ENCODE results near the gene CALCR.
A peak's percentile ranks its signal among the peaks of the same experiment; 100 is the strongest.

The CALCR gene

DNA sequence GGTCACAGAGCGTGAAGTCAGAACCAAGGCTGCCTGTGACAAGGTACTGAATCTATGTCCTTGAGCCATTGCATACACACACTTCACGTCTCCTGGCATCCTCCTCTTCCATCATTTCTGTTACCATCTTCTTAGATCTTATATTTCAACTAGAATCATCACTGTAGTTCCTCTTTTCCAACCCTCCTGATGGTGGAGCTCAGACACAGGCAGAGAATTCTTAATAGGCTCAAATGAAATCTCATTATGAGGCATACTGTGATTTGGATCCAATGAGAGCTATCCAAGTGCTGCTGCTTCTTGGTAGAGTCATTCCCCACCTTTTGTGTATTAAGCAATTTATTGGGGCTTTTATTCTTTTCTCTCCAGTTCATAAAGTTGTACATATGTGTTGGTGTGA is 113.2 kb downstream of the CALCR start:
- no peak for DNase-seq (ENCODE audit: extremely low read depth in 1 of 2, low read depth in 1 of 2)

DNA sequence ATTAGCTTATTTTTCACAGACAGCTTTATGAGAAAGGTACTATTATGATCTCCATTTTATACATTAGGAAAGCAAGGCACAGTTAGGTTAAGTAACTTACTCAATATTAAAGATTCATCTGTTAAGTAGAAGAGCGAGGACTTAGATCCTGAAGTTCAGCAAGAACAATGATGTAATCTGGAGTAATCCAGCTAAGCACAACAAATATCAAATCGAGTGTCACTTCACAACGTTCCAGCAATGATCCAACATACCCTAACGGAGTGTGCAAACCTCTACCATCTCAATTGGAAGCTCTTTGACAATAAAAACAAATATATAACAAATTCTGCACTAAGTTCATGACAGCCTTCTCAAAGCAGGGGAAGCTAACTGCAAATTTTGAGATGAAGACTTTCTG is 121.3 kb downstream of the CALCR start:
- no peak for DNase-seq (ENCODE audit: extremely low read depth in 1 of 2, low read depth in 1 of 2)

DNA sequence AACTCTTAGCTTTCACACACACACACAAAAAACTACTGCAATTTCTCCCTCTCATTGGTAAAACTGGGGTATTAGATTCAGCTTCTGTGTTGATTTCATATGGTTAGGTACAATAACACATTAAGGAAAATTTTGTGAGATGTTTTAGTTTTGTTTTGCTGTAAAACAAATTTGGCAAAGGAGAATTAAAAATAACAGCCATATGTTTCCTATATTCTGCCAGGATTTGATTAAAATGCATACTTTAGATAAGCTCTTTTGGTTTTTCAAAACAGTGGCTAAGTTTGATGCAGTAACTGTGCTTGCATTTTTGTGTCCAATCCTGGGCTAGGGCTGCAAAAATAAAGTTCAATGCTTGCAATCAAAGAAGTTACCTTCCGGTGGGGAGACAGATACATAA is 126.3 kb downstream of the CALCR start:
- no peak for DNase-seq (ENCODE audit: extremely low read depth in 1 of 2, low read depth in 1 of 2)

DNA sequence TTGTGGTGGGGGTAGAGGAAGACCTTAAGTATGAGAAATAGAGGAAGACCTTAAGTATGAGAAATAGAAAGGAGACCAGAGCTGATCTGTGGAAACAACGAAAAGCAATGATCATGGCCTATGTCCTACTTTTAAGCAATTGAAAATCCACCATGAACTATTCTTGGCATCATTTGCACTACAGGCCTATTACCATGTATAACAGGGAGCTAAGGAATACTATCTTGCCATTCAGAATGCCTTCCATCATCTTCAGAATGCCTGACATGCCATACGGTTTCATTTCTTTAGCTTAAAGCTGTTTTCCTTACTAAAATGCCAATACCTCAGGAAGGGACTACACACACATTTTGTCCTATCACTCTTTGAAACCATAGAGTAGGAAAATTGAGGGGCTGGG is 127.0 kb downstream of the CALCR start:
- DNase-seq (ENCODE audit: extremely low read depth in 1 of 2, low read depth in 1 of 2) = no peak

DNA sequence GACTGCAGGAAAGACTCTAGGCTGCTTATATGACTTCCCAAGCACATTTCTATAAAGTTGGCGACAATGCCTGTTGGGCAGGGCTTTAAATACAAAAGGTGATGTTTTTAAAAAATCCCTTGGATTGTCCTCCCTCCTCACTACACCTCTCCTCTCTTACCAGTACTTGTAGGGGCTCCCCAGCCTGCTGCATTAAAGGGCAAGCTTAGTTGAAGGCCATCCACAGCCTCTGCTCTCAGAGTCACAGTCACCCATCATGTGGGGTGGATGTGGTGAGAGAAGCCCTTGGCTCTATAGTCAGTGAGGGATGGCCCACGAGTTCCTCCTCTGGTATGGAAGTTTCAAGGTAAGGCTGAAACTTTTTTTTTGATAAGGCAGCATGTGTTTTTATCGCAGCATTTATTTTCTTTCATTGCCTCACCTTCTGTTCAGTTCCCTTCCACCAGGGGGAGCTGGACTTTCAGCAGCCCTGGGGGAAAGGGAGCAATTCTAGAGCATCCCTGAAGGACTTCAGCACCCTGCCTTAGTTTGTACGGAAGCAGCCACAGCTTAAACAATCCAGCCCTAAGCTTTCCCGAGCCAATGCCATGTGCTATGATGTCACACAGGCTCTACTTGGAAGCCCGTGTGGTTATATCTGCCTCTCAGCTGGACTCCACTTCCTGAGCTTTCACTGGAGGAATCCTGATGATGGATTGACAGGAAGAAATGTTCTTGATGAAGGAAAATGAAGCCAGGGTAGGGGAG is 131.9 kb downstream of the CALCR start:
- DNase-seq (ENCODE audit: extremely low read depth in 1 of 2, low read depth in 1 of 2) = peak in 1 of 2 donors; percentile 1

DNA sequence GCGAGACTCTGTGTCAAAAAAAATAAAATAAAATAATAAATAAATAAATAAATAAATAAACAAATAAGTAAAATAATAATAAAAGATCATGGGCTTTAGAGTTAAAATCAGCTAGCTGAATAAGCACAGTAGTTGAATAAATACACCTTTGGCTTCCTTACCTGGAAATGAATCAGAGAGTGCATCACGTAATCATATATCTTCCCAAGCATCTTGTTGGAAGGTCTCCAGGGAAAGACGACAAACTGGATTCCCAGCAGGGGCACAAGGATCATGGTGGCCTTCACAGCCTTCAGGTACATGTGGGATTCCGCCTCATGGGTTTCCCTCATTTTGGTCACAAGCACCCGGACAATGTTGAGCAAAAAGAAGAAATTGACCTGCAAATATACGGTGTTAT is 138.7 kb downstream of the CALCR start:
- no peak for DNase-seq (ENCODE audit: extremely low read depth in 1 of 2, low read depth in 1 of 2)

DNA sequence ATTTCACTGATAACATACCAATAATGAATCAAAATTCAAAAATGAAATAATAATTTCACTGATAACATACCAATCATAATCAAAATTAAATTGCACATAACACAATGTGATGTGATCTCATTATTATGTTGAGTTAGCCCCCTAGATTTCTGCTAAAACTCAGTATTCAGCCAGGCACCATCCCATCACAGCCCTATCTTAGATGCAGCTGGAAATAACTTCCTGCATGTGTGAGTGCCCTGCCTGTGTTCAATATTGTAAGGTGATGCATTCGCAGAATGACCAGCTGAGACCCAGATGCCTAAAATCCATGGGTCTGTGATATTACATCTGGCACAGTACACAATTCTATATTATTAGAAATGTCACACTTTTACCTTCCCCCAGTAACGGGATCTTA is 142.4 kb downstream of the CALCR start:
- no peak for DNase-seq (ENCODE audit: extremely low read depth in 1 of 2, low read depth in 1 of 2)

DNA sequence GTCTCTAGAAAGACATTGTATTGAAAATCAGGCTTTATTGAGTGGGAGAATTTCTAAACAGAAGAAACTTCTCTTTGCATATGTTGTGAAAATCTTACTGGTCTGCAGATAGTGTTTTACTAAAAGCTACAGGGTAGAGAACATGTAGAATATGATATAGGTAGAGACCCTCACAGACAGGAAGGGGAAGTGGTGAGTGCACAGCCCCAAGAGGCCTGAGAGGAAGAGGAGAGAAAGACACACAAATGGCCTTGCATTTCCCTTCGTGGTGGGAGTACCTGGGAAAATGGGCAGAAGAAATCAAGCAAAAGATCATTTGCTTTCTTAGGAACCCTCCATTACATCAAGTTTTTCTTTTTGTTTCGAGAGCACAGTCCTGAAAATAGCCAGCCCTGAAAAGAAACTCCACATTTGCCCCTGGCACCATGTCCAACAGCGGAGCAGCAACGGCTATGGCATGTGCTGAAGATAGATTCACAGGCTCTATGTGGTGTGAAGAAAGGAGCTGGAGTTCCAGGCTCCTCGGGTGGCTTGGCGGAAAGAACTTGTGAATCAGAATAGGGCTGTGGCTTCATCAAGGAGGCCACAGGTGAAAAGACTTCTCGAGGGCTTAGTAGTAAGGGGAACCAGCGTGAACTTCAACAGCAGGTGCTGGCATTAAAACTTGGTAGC is 143.5 kb downstream of the CALCR start:
- no peak for DNase-seq (ENCODE audit: extremely low read depth in 1 of 2, low read depth in 1 of 2)

DNA sequence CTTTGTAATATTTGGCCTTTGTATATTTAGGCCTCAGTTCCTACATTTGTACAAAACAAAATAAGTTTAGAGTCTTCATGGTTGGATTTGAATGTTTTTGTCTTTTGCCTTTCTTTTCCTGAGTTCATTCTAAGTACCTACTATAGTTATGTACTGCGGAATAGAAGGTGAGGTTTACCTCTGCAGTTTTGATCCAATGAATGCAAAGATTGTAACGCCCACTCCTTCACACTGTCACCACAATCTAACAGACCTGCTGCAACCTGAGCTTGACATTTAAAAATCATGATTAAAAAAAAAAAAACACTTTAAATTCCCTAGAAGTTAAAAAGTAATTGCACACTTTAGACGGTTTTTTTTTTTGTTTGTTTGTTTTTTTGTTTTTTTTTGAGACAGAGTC is 145.0 kb downstream of the CALCR start:
- DNase-seq (ENCODE audit: extremely low read depth in 1 of 2, low read depth in 1 of 2) = no peak

DNA sequence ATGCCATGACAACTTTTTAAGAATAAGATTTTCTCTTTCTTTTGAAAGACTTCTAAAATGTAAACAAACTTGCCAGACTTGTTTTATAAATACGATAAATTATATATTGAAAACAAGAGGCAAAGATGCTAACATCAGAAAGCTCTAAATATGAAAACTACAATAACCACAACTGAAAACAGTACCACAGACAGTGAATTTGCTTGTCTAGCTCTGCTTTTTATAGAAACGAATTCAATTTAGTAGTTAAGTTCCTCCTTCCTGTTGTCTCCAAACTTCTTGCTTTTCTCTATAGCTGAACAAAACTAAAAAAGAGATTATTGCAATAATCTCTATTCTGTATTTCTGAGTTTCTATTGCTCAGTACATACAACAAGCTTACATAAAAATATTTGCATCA is 147.4 kb downstream of the CALCR start:
- no peak for DNase-seq (ENCODE audit: extremely low read depth in 1 of 2, low read depth in 1 of 2)

DNA sequence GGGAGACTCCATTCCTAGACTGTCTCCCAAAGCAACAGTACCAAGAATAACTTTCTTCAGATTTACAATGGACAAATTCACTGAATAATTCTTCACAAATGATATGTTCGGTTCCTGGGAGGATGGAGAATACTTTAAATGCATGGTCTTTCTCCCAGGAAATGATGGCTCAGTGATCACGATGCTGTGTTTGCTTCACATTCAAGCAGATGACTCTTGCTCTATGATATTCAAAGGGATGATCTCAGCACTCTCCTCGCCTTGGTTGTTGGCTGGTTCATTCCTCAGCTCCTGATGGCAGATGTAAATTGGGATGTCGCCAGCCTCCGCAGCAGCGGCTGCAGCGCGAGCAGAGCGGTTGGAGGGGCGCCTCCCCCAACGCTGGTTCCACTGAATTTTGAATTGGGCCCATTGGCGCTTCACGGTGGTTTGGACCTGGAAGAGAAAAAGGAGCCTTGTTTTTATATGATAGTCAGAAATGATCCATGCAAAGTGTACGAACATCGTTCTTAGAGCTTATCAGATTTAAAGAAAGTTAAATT is 148.3 kb downstream of the CALCR start:
- no peak for DNase-seq (ENCODE audit: extremely low read depth in 1 of 2, low read depth in 1 of 2)

DNA sequence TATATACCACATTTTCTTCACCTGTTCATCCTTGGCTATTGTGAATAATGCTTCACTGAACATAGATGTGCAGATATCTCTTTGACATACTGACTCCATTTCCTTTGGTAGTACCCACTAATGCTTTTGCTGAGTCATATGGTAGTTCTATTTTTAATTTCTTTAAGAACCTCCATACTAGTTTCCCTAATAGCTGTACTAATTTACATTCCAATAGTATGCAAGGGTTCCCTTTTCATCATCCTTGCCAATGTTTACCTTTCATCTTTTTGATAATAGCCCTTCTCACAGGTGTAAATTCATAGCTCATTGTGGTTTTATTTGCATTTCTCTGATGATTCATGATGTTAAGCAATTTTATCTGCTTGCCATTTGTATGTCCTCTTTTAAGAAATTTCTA is 159.9 kb downstream of the CALCR start:
- DNase-seq (ENCODE audit: extremely low read depth in 1 of 2, low read depth in 1 of 2) = no peak

DNA sequence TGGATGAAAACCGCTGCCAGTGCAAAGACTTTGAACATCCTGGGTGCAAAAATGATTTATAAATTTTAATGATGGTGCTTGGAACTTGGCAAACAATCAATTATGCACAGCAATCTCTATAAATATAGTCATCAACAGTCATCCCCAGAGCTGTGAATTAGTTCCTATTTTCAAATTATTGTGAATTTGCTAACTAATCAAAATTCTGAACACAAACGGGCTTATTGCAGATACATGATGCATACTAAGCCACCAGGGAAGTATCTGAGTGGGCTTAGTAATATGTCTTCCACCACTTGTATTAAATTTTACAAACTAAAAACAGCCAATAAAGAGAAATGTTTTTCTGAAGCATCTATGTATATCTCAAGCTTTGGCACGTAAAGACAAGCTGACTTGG is 165.2 kb downstream of the CALCR start:
- no peak for DNase-seq (ENCODE audit: extremely low read depth in 1 of 2, low read depth in 1 of 2)

DNA sequence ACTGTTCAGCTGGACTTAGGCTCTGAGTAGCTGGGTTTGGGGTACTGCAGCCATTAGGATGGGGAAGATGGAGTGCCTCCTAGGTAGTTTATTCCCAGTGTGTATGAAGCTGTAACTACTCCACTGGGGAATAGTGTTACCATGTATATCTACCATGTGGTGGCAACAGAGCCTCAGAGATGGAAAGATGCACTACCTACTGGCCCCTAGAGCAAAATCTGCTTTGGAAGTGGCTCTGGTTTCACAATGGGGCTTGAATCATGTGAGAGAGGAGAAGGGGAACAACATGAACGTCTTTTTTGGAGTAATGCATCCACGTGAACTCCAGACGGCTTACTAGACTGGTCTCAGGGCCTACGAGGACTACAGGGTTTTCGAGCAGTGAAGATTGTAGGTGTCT is 167.3 kb downstream of the CALCR start:
- DNase-seq (ENCODE audit: extremely low read depth in 1 of 2, low read depth in 1 of 2) = no peak

DNA sequence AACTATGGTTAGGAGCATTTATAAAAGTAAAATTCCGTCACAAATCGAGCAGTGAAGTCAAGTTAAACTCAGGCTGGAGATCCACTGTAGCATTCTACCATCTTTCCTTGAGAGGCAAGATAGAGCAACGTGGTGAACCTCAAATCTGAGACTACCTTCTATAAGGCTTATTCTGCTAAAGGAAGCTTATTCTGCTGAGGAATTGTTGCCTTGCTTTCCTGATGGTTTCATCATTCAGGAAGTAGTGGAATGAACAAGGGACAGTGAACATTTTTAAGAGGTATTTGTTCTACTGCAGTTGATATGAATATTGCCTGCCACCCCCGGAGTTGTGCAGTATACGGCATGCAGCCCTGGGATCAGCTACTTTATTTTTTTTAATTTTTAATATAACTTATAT is 171.6 kb downstream of the CALCR start:
- no peak for DNase-seq (ENCODE audit: extremely low read depth in 1 of 2, low read depth in 1 of 2)

DNA sequence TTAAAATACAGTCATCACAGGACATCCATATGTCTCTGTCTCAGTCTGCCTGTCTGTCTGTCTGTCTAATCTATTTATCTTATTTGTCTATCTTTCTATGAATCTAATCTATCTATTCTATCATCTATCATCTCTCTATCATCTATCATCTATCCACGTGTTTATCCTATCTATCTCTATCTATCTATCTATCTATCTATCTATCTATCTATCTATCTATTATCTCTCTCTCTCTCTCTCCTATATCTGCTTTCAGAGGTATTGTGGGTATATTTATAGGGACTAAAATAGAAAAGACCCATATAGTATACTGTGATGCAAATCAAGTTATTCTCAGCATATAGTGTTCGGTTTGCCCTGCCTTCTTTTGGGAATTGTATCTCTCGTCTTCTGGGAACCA is 174.9 kb downstream of the CALCR start:
- no peak for DNase-seq (ENCODE audit: extremely low read depth in 1 of 2, low read depth in 1 of 2)

DNA sequence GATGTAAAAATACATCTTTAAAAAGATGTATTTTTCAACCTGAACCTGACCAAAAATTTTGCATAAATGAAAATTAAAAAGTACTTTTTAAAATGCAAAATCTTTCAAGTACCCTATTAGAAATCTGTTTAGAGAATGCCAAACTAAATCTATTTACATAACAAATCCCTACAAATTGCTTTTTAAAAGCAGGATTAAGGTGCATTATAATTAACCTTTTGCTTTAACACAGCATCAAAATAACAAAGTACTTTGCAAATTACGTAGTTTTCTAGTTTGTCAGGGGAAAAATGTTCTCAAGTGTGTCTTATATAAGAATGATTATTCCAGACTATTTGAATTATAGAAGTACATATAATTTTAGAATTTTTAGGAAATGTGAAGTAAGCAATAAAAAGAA is 181.5 kb downstream of the CALCR start:
- DNase-seq (ENCODE audit: extremely low read depth in 1 of 2, low read depth in 1 of 2) = no peak

DNA sequence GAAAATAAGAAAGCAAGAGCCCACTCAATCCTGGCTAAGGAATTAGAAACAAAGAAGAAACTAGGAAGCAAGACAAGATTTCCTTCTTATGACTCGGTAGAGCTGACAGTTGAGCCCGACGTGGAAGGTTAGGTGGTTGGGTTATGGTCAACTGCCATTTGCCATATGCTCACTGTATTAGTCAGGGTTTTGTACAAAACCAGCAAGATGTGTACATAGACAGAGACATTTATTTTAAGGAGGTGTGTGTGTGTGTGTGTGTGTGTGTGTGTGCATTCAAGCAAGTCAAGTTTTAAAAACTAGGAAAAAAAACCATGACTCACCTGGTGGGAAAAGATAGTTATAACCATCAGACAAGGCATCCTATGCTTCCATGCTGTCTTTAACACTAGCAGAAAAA is 183.9 kb downstream of the CALCR start:
- no peak for DNase-seq (ENCODE audit: extremely low read depth in 1 of 2, low read depth in 1 of 2)

DNA sequence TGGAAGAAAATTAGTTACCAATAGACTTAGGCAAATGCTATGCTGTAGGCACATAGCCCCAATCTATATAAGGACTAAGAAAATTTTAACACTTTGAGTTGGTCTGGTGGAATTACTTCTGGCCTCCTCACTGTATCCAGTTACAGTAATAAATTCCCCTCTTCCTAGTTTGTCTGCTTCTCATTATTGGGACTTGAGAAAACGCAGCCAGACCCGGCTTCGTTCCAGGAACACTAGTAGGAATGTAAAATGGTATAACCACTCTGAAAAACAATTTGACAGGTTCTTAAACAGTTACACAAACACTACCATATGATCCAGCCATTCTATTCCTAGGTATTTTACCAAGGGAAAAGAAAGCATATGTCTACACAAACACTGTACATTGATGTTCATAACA is 192.2 kb downstream of the CALCR start:
- DNase-seq (ENCODE audit: extremely low read depth in 1 of 2, low read depth in 1 of 2) = no peak

DNA sequence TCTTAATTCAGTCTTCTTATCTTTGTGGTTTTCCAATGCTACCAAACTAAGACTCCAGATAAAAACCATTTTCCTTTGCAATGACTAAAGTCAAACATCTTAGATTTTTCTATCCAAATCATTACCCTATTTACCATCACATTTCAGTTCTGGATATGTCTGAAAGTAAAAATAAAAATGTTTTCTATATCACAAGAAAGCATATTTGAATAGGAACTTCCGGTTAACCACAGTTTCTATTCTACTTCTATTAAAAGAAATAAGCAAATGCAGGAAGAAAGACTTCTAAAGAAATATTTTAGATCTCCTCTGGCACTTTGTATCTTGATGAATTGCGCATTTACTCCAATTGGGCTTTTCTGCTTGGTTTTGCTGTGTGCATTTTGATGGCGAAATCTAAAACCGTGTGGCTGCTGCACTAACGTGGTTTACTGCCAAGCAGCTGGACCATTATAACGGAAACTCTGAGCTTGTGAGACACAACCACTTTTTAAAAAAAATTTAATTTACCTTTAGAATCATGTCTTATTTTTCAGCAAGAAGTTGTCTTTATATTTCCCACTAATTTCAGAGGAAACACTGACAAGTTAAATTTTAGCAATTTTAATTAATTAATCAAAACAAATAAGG is 196.3 kb downstream of the CALCR start:
- no peak for DNase-seq (ENCODE audit: extremely low read depth in 1 of 2, low read depth in 1 of 2)

DNA sequence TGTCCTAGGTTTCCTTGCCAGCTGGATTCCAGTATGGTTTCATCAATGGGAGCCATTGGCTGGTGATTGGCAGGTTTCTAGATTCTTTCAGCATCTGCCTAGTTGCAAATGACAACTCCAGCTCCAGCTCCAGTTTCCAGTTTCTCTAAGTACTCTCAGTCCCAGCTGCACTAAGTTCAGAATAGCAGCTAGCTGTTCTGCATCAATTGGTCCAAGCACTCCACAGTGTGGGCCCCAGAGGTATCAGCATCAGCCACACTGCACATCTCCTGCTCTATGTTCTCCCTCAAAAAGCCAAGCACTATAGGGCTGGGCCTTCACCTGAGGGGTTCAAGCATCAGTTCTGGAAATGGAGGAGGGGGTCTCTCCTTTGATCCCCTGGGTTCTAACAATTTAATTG is 198.9 kb downstream of the CALCR start:
- DNase-seq (ENCODE audit: extremely low read depth in 1 of 2, low read depth in 1 of 2) = no peak

Measured in activated CD8-positive, alpha-beta memory T cell treated with anti-CD3 and anti-CD28 coated beads for 1 hour (primary cell).